VCaP (cell line): ENCODE results near the gene ARHGAP4.

ENCODE experiments used
- H3K27ac ChIP-seq: fragments of 450-650 bp; 2 replicates; pipeline ENCODE4 v1.5.1; 2017
- TF ChIP-seq, protein P1 (sequence below): fragments of 450-650 bp; conservative IDR thresholded peaks from 2 replicates; pipeline ENCODE4 v1.5.1; 2017; ENCODE audit warnings: mild to moderate bottlenecking, moderate library complexity

ARHGAP4 gene

DNA sequence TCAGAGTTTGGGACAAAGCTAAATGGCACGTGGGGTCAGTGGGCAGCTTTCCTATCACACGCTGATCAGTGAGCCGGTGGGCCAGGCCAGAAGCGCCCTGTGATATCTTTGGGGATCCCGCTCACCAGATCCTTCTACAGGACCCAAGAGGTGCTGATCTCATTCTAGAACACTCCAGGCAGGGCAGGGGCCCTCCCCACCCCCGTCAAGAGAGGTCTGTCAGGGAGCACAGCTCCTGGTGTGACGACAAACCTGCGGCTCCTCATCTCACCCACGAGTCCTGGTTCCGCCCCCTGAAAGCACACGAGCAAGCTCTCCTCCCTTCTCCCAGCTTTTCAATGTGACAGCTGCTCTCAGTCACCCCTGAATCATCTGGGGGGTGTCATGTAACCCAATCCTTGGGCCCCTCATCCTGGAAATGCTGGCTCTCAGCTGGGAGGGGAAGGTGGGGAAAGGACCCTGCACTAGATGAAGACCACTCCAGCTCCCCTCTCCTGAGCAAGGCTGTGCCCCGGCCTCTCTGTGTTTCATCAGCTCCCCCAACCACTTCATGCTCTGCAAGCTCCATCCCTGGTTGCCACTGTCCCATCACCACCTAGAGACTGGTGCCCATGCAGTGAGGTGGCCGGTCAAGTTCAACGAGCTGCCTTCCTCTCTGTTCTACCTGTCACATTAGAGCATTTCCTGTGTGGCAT lies 40.9 kb upstream of the ARHGAP4 start:
- TF ChIP-seq, protein P1, sequence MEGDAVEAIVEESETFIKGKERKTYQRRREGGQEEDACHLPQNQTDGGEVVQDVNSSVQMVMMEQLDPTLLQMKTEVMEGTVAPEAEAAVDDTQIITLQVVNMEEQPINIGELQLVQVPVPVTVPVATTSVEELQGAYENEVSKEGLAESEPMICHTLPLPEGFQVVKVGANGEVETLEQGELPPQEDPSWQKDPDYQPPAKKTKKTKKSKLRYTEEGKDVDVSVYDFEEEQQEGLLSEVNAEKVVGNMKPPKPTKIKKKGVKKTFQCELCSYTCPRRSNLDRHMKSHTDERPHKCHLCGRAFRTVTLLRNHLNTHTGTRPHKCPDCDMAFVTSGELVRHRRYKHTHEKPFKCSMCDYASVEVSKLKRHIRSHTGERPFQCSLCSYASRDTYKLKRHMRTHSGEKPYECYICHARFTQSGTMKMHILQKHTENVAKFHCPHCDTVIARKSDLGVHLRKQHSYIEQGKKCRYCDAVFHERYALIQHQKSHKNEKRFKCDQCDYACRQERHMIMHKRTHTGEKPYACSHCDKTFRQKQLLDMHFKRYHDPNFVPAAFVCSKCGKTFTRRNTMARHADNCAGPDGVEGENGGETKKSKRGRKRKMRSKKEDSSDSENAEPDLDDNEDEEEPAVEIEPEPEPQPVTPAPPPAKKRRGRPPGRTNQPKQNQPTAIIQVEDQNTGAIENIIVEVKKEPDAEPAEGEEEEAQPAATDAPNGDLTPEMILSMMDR = no peak
- peak overlapping the region; percentile 98 for H3K27ac ChIP-seq

DNA sequence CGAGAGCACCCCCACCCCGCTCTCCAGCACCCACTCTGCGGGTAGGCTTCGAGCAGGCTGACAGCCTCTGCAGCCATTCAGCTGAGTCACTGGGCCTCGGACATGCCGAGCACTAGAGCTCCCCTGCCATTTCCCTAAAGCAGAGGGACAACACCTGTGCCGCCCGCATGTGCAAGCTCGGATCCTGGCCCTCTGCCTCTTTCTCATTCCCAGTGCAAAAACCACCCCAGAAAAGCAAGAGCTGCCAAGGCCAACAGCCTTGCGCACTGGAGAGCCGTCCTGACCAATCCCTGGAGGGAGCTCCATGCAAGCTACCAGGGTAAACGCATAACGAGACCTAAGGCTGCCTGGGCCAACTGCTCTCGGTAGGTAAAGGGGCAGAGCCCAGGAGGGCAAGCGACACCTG lies 40.2 kb upstream of the ARHGAP4 start:
- peak overlapping the region; percentile 98; the same call in 1 of the 2 replicates for H3K27ac ChIP-seq
- TF ChIP-seq, protein P1 = no peak

DNA sequence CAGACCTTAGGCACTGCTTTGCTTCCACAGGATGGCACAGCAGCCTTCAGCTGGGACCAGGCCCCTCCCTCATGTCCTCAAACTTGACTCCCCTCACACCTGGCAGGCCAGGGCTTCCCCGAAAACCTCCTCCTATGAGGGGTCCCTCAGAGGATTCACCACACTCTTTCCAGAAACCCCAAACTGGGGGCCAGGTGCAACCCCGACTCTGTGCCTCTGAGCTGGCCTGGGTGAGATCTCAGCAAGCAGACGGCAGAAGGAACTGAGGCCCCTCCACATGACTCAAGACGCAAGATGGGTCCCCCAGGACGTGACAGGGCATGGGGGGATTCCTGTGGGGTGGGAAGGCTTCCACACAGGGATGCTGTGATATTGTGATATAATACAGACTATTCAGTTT lies 39.3 kb upstream of the ARHGAP4 start:
- H3K27ac ChIP-seq = no peak overlapping the region
- TF ChIP-seq, protein P1 = no peak

DNA sequence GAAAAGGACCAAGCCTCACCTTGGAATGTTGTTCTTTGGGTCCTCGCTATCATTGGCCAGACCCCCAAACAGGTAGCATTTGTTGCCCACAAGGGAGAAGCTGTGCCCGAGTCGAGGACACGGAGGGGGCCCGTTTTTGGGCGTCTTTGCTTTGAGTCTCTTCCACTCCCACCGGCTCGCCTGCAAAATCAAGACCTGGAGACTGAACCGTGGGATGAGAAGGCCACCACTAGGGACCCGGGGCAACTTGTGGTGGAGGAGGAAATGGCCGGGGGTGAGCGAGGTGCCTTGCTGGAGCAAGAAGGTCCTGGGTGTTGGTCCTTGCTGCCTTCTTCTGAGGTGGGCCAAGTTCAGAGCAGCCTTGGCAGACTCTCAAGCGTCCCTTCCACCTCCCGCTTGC lies 38.0 kb upstream of the ARHGAP4 start:
- H3K27ac ChIP-seq = no peak overlapping the region
- TF ChIP-seq, protein P1 = no peak

DNA sequence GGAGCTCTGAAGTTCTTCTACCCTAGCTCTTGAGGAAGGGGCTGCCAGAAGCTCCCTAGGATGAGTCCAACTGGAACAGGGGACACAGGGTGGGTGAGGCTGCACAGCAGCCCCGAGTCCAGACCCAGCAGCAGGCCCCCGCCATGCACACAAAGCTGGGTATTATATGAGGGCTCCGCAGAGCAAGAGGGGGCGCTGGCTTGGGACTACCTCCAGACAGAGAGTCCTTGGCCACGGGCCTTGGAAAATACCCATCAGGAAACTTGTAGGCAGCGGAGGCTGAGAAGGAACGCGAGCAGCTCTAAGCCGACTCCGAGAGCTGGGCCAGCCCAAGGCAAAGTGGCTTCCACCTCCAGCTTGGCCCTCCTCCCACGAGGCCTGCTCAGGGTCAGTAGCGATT lies 37.5 kb upstream of the ARHGAP4 start:
- H3K27ac ChIP-seq = no peak overlapping the region
- TF ChIP-seq, protein P1 = no peak

DNA sequence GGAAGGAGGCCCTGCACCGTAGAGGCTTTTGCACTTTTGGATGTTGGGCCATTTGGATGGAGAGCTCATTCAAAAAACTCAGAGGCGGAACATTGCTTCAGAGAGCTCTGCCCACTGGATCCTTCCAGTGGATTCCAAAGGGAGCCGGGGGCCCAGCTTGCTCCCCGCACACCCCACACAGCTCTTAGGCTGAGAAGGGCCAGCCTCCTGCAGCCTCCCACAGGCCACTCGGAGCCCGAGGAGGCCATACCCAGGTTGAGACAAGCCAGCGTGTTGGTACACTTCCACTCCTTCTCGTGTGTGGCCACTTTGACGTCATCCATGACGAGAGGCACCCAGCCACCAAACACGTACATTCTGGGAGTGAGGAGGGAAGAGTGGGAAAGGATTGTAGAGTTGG lies 35.2 kb upstream of the ARHGAP4 start:
- H3K27ac ChIP-seq = no peak overlapping the region
- TF ChIP-seq, protein P1 = no peak

DNA sequence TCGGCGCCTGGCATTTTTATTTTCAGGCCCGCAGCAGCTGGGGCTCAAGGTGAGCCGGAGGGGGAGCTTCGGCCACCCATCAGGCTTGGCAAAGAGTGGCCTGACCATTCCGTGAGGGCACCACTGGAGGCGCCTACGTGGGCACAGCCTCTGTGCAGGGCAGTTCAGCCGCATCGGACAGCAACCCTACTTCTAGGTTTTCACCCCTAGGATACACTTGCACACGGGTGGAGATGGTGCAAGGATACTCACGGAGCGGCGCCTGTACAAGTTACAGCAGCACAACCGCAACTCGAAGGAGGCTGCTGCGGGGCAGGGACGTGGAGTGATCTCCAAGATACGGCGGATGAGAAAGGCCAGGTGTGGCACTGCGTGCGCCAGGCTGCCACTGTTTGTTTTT lies 34.7 kb upstream of the ARHGAP4 start:
- H3K27ac ChIP-seq = no peak overlapping the region
- TF ChIP-seq, protein P1 = no peak
